Osteocyte (in vitro differentiated cells): ENCODE measurements around the gene TRABD2A. TPM values are rescaled to one million over a fixed set of nuclear protein-coding genes. Genes with fewer than 3 reads are reported as not detected.

Experiments
- DNase-seq: peaks from one replicate; pipeline ENCODE4 v3.0.0; 2021; ENCODE audit warnings: mixed read lengths; ENCODE audit not compliant: unreplicated experiment; ENCODE audit errors: extremely low spot score
- H3K27ac Mint-ChIP-seq: one replicate; pipeline ENCODE4 v1.8.0; 2021; ENCODE audit warnings: mild to moderate bottlenecking, mixed read lengths; ENCODE audit not compliant: unreplicated experiment
- H3K27me3 Mint-ChIP-seq: one replicate; pipeline ENCODE4 v1.8.0; 2021; ENCODE audit warnings: mixed read lengths; ENCODE audit not compliant: unreplicated experiment
- H3K36me3 Mint-ChIP-seq: one replicate; pipeline ENCODE4 v1.8.0; 2021; ENCODE audit warnings: mixed read lengths; ENCODE audit not compliant: unreplicated experiment
- H3K4me1 Mint-ChIP-seq: one replicate; pipeline ENCODE4 v1.8.0; 2021; ENCODE audit warnings: mixed read lengths; ENCODE audit not compliant: unreplicated experiment
- H3K4me3 Mint-ChIP-seq: one replicate; pipeline ENCODE4 v1.8.0; 2021; ENCODE audit warnings: mild to moderate bottlenecking, moderate library complexity, mixed read lengths; ENCODE audit not compliant: unreplicated experiment
- H3K9me3 Mint-ChIP-seq: one replicate; pipeline ENCODE4 v1.8.0; 2021; ENCODE audit warnings: mixed read lengths; ENCODE audit not compliant: unreplicated experiment
- CTCF ChIP-seq: fragments of 200-600 bp; sonication (generic); IDR thresholded peaks from 2 replicates; pipeline ENCODE4 v1.5.0; 2021; ENCODE audit warnings: antibody characterized with exemption, mild to moderate bottlenecking, moderate library complexity
- total RNA-seq: library from RNA; stranded (reverse); gene quantifications from 2 replicates; pipeline ENCODE4 v1.2.1, GENCODE V29; 2021

TRABD2A gene
- total RNA-seq, 1 donor from 2014 or later = 0.99 TPM

- H3K9me3 Mint-ChIP-seq = no peaks in the 10 kb centered on the region
- no peaks in the 10 kb centered on the region for H3K36me3 Mint-ChIP-seq
- H3K27ac Mint-ChIP-seq = no peak overlapping the region
- TF ChIP-seq CTCF = no peak
- no peaks in the 10 kb centered on the region for H3K4me1 Mint-ChIP-seq
- H3K4me3 Mint-ChIP-seq = no peak overlapping the region
- peaks cover 43% of the 10 kb centered on the region for H3K27me3 Mint-ChIP-seq
- no peak for DNase-seq
These were observed 24.1 kb downstream of the TRABD2A start for GRCh38 chr2:84856787-84857186.

- DNase-seq = no peak
- no peak overlapping the region for H3K27ac Mint-ChIP-seq
- peaks cover 43% of the 10 kb centered on the region for H3K27me3 Mint-ChIP-seq
- TF ChIP-seq CTCF = no peak
- no peak overlapping the region for H3K4me3 Mint-ChIP-seq
- no peaks in the 10 kb centered on the region for H3K4me1 Mint-ChIP-seq
- H3K36me3 Mint-ChIP-seq = no peaks in the 10 kb centered on the region
- H3K9me3 Mint-ChIP-seq = no peaks in the 10 kb centered on the region
These were observed 25.2 kb downstream of the TRABD2A start for GRCh38 chr2:84855731-84856130.

- H3K27me3 Mint-ChIP-seq = peaks cover 46% of the 10 kb centered on the region
- no peaks in the 10 kb centered on the region for H3K4me1 Mint-ChIP-seq
- TF ChIP-seq CTCF = no peak
- DNase-seq = no peak
- no peaks in the 10 kb centered on the region for H3K9me3 Mint-ChIP-seq
- no peaks in the 10 kb centered on the region for H3K36me3 Mint-ChIP-seq
- H3K4me3 Mint-ChIP-seq = no peak overlapping the region
- no peak overlapping the region for H3K27ac Mint-ChIP-seq
These were observed 26.0 kb downstream of the TRABD2A start for GRCh38 chr2:84854850-84855249.

- H3K27me3 Mint-ChIP-seq = peaks cover 44% of the 10 kb centered on the region
- no peaks in the 10 kb centered on the region for H3K4me1 Mint-ChIP-seq
These were observed 29.0 kb downstream of the TRABD2A start for GRCh38 chr2:84851876-84852275.

GRCh38 chr2:84850471-84850870, 30.4 kb downstream of the TRABD2A start:
- Mint-ChIP-seq H3K9me3 (no peaks in the 10 kb centered on the region), H3K4me3 (no peak overlapping the region), H3K27ac (no peak overlapping the region), H3K4me1 (no peaks in the 10 kb centered on the region), H3K36me3 (no peaks in the 10 kb centered on the region), H3K27me3 (peaks cover 34% of the 10 kb centered on the region)
- DNase-seq = no peak
- TF ChIP-seq CTCF = no peak

More at GRCh38 chr2:84851876-84852275, 29.0 kb downstream of the TRABD2A start:
- Mint-ChIP-seq H3K9me3 (no peaks in the 10 kb centered on the region), H3K36me3 (no peaks in the 10 kb centered on the region), H3K27ac (no peak overlapping the region), H3K4me3 (no peak overlapping the region)
- no peak for TF ChIP-seq CTCF
- DNase-seq = no peak
